Ovary (tissue), 9 donors: ENCODE results near the gene COL4A4. TPM values are rescaled to one million over a fixed set of nuclear protein-coding genes. Genes with fewer than 3 reads are reported as not detected.

ENCODE experiments used
- DNase-seq, 5 donors: peaks; one replicate each; pipeline ENCODE4 v3.0.0-alpha.2; 2019 to 2020
- H3K27ac ChIP-seq, 2 donors: fragments of 200-600 bp; one replicate each; pipeline versions ENCODE4 v1.5.1 to v1.8.0; 2019 to 2022
- H3K27me3 ChIP-seq: fragments of 200-600 bp; one replicate; pipeline ENCODE4 v1.8.0; 2022
- H3K36me3 ChIP-seq: fragments of 200-600 bp; sonication (generic); one replicate; pipeline ENCODE4 v1.5.1; 2019
- H3K4me1 ChIP-seq: one replicate; pipeline ENCODE4 v1.8.1; 2013; ENCODE audit warnings: mild to moderate bottlenecking, moderate library complexity; ENCODE audit not compliant: insufficient read depth
- H3K4me3 ChIP-seq: fragments of 200-600 bp; sonication (generic); one replicate; pipeline ENCODE4 v1.5.1; 2017
- H3K9me3 ChIP-seq, 2 donors: fragments of 200-600 bp in 1 of 2; sonication (generic) in 1 of 2; one replicate each; pipeline versions ENCODE4 v1.5.1 to v1.8.1; 2013 to 2019; ENCODE audit warnings: mild to moderate bottlenecking in 1 of 2, moderate library complexity in 1 of 2
- EP300 ChIP-seq: sonication (generic); formaldehyde crosslinking; IDR thresholded peaks from one replicate; pipeline ENCODE4 v1.6.1; 2017; ENCODE audit warnings: antibody characterized with exemption
- POLR2A ChIP-seq: fragments of 450-650 bp; IDR thresholded peaks from one replicate; pipeline ENCODE4 v1.6.1; 2017; ENCODE audit warnings: antibody characterized with exemption, mild to moderate bottlenecking, moderate library complexity
- WGBS, 3 donors: extraction: QIAGEN DNeasy Blood & Tissue Kit in 1 of 3; methylation state at CpG; one replicate each; pipeline versions ENCODE4 v1.1.5 to v1.1.7; 2013 to 2017; 5-methylcytosine and 5-hydroxymethylcytosine counted together
- intact Hi-C, 4 donors: fragments of 100-400 bp; cut with DNase I; formaldehyde crosslinking; loops; one replicate each; pipeline versions ENCODE4 v1.11.0 to v1.15.1; 2022 to 2023
- polyA plus RNA-seq, 2 donors: library from polyadenylated mRNA; stranded (reverse); fragments of 200-250 nt in 1 of 2; fragments of 350-450 nt in 1 of 2; fragmentation: Illumina TruSeq in 1 of 2; extraction: RNeasy Lipid Tissue Mini Kit (QIAGEN cat#74804) in 1 of 2; gene quantifications; one replicate each; pipeline ENCODE4 v1.2.3, GENCODE V29; 2013 to 2014
- total RNA-seq, 7 donors: library from RNA; depleted of rRNA in 2 of 7; stranded (reverse); fragments of >200 nt in 2 of 7; fragmentation: NEBNext Ultra II Directional in 3 of 7; extraction: Animal tissue kit (Norgen Biotek cat#: 25700) in 3 of 7; gene quantifications; one replicate each; pipeline versions ENCODE4 v1.1.0 to v1.2.4, GENCODE V29; 2016 to 2023
- TF ChIP-seq, protein P1 (sequence below), 3 donors: fragments of 450-650 bp in 2 of 3; fragments of 200-600 bp in 1 of 3; IDR thresholded peaks; one replicate each; pipeline versions ENCODE4 v1.5.1 to v1.8.0; 2016 to 2022; ENCODE audit warnings: antibody characterized with exemption in 3 of 3, mild to moderate bottlenecking in 1 of 3
- donor health status: DM: no; HTN: no; CAD: no; lungs with moderate emphysema.
- donor health status: DM: no; HTN: no; CAD: no.
- donor health status: Bipolar disorder and iron deficiency.
- donor health status: DM: yes; HTN: yes; CAD: no.
- donor health status: DM: no; HTN: no; CAD: no.
- donor health status: DM: yes; HTN: yes; CAD: no.

Gene COL4A4
- total and polyA plus RNA-seq, 9 donors: 0.30 to 8.3 (median 2.0) TPM

- no peaks in the 10 kb centered on the region for H3K9me3 ChIP-seq
- H3K4me3 ChIP-seq: no peak overlapping the region
- TF ChIP-seq, protein P1, sequence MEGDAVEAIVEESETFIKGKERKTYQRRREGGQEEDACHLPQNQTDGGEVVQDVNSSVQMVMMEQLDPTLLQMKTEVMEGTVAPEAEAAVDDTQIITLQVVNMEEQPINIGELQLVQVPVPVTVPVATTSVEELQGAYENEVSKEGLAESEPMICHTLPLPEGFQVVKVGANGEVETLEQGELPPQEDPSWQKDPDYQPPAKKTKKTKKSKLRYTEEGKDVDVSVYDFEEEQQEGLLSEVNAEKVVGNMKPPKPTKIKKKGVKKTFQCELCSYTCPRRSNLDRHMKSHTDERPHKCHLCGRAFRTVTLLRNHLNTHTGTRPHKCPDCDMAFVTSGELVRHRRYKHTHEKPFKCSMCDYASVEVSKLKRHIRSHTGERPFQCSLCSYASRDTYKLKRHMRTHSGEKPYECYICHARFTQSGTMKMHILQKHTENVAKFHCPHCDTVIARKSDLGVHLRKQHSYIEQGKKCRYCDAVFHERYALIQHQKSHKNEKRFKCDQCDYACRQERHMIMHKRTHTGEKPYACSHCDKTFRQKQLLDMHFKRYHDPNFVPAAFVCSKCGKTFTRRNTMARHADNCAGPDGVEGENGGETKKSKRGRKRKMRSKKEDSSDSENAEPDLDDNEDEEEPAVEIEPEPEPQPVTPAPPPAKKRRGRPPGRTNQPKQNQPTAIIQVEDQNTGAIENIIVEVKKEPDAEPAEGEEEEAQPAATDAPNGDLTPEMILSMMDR (IDR thresholded peaks at IDR 0.05): no peak
- TF ChIP-seq EP300 (no peak), POLR2A (no peak)
- peaks cover 2% of the 10 kb centered on the region for H3K4me1 ChIP-seq
- H3K27me3 ChIP-seq: no peaks in the 10 kb centered on the region
- no peak for DNase-seq
- intact Hi-C loops: no loop called here
- no peak overlapping the region for H3K27ac ChIP-seq
- 88 to 94% (median 90%) methylated on average over 3 of the region's 3 CpGs for WGBS, 3 donors
- H3K36me3 ChIP-seq: no peaks in the 10 kb centered on the region
Measured at GRCh38 chr2:226962176-226962773, 201.7 kb downstream of the COL4A4 start.

GRCh38 chr2:226959418-226959817, 204.6 kb downstream of the COL4A4 start:
- H3K4me1 ChIP-seq: peaks cover 2% of the 10 kb centered on the region
- H3K4me3 ChIP-seq: no peak overlapping the region
- 96 to 98% (median 96%) methylated on average over 1 of the region's 1 CpG for WGBS, 3 donors
- no peaks in the 10 kb centered on the region for H3K36me3 ChIP-seq
- no peak overlapping the region for H3K27ac ChIP-seq
- no peaks in the 10 kb centered on the region for H3K27me3 ChIP-seq
- no peaks in the 10 kb centered on the region for H3K9me3 ChIP-seq
- no peak for DNase-seq
- TF ChIP-seq, protein P1 (IDR thresholded peaks at IDR 0.05): no peak
- no peak for TF ChIP-seq EP300
- no peak for TF ChIP-seq POLR2A
- intact Hi-C loops: no loop called here

DNA sequence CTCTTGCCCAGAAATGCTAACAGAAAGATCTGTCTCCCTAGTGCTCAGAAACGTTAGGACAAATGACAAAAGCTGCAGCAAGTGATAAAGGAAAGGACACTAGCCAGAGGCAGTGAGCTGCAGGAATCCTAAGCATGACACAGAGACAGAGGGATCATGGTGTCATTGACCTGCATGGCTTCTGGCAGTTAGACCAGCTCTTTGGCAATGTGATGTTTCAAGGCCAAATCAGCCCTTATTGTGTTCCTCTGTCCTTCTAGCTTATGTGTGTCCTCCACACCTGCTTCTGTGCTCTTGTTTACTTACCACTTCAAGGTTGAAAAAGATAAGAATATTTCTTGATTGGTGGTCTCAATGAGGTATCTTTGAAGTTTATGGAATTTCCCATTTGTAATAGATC, 207.3 kb downstream of the COL4A4 start:
- 40 to 58% (median 49%) methylated on average over 1 of the region's 1 CpG for WGBS, 3 donors
- no peaks in the 10 kb centered on the region for H3K9me3 ChIP-seq
- no peaks in the 10 kb centered on the region for H3K36me3 ChIP-seq
- H3K27ac ChIP-seq: no peak overlapping the region
- intact Hi-C loops: no loop called here
- no peak for DNase-seq
- no peaks in the 10 kb centered on the region for H3K4me1 ChIP-seq
- TF ChIP-seq POLR2A (no peak), EP300 (no peak)
- TF ChIP-seq, protein P1 (IDR thresholded peaks at IDR 0.05): no peak
- no peaks in the 10 kb centered on the region for H3K27me3 ChIP-seq
- no peak overlapping the region for H3K4me3 ChIP-seq

GRCh38 chr2:226953826-226954225, 210.2 kb downstream of the COL4A4 start:
- 93 to 94% (median 94%) methylated on average over 6 of the region's 6 CpGs for WGBS, 3 donors
- no peaks in the 10 kb centered on the region for H3K36me3 ChIP-seq
- H3K4me1 ChIP-seq: no peaks in the 10 kb centered on the region
- intact Hi-C loops: no loop called here
- no peaks in the 10 kb centered on the region for H3K27me3 ChIP-seq
- no peak overlapping the region for H3K4me3 ChIP-seq
- DNase-seq: no peak
- H3K9me3 ChIP-seq: no peaks in the 10 kb centered on the region
- no peak for TF ChIP-seq POLR2A
- TF ChIP-seq, protein P1 (IDR thresholded peaks at IDR 0.05): no peak
- TF ChIP-seq EP300: no peak
- H3K27ac ChIP-seq: no peak overlapping the region
